ENCODE measurements around the gene ZNF438.

The ZNF438 gene

DNA sequence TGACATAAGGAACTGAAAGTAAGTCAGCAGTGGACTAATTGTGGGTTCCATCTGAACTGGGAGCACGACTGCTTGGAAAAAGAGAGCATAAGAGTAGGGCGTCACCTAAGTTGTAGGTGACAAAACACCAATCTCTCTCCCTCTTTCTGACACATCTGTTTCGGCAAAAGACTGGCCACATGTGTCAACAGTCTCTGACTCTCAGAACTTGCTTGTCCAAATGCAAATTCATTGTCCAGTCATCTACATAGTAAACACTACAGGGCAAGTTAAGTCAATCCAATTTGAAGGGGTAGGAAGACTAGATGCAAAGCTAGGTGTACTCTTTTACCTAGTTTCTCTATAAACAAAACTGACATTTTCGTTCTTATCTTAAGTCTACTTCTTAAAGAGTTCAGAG lies 87.7 kb downstream of the ZNF438 start:
- TF ChIP-seq, protein P1, sequence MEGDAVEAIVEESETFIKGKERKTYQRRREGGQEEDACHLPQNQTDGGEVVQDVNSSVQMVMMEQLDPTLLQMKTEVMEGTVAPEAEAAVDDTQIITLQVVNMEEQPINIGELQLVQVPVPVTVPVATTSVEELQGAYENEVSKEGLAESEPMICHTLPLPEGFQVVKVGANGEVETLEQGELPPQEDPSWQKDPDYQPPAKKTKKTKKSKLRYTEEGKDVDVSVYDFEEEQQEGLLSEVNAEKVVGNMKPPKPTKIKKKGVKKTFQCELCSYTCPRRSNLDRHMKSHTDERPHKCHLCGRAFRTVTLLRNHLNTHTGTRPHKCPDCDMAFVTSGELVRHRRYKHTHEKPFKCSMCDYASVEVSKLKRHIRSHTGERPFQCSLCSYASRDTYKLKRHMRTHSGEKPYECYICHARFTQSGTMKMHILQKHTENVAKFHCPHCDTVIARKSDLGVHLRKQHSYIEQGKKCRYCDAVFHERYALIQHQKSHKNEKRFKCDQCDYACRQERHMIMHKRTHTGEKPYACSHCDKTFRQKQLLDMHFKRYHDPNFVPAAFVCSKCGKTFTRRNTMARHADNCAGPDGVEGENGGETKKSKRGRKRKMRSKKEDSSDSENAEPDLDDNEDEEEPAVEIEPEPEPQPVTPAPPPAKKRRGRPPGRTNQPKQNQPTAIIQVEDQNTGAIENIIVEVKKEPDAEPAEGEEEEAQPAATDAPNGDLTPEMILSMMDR (IDR thresholded peaks at IDR 0.05; ENCODE audit: borderline replicate concordance, extremely low read depth, low read length, poor library complexity, severe bottlenecking): no peak
- TF ChIP-seq EZH2 (IDR thresholded peaks at IDR 0.05; ENCODE audit: borderline replicate concordance, low read depth, low read length, severe bottlenecking): no peak

DNA sequence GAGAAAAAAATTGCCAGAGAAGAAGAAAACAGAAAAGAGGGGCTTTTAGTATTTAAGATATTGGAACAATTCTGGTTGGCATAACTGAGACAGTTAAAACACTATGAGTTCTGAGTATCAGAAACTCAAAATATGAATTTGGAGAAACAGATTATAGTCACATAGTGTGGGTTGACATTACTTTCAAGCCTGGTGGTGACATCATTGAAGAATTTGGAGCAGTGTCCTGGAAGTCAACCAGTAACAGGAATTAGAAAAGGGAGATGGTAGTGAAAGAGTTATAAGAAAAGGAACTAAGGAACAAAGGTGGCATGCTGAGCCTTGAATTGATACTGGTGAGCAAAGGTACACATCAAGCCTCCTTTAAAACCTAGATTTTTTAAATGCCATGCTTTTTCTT lies 88.2 kb downstream of the ZNF438 start:
- H3K9ac ChIP-seq (ENCODE audit: low read depth, low read length): no peak overlapping the region
- H3K9me3 ChIP-seq (ENCODE audit: insufficient read depth, low read length, severe bottlenecking): no peaks in the 10 kb centered on the region
- H3K36me3 ChIP-seq (ENCODE audit: insufficient read depth, low read length): no peaks in the 10 kb centered on the region
- H3K4me2 ChIP-seq (ENCODE audit: insufficient read depth, low read length): no peak overlapping the region
- H3K4me1 ChIP-seq (ENCODE audit: insufficient read depth, low read length): no peaks in the 10 kb centered on the region
- no peak for DNase-seq
- H3K27me3 ChIP-seq (ENCODE audit: insufficient read depth, low read length, poor library complexity): no peaks in the 10 kb centered on the region
- no peak overlapping the region for H2AFZ ChIP-seq (ENCODE audit: low read depth, low read length)
- no peak for TF ChIP-seq EZH2 (IDR thresholded peaks at IDR 0.05; ENCODE audit: borderline replicate concordance, low read depth, low read length, severe bottlenecking)
- TF ChIP-seq, protein P1 (IDR thresholded peaks at IDR 0.05; ENCODE audit: borderline replicate concordance, extremely low read depth, low read length, poor library complexity, severe bottlenecking): no peak
- H3K4me3 ChIP-seq (ENCODE audit: low read depth in 1 of 2, low read length in 2 of 2): no peak overlapping the region
- no peak for ATAC-seq (ENCODE audit: insufficient read depth, low read depth)
- no peak overlapping the region for H3K27ac ChIP-seq (ENCODE audit: low read length)
- no peaks in the 10 kb centered on the region for H3K79me2 ChIP-seq (ENCODE audit: insufficient read depth, low read length)
- H4K20me1 ChIP-seq (ENCODE audit: insufficient read depth, low read length): no peaks in the 10 kb centered on the region

More for the DNA sequence above, 87.7 kb downstream of the ZNF438 start:
- DNase-seq (no peak), ATAC-seq (ENCODE audit: insufficient read depth, low read depth) (no peak)
- Histone ChIP-seq H3K9ac (ENCODE audit: low read depth, low read length) (no peak overlapping the region), H3K4me1 (ENCODE audit: insufficient read depth, low read length) (no peaks in the 10 kb centered on the region), H4K20me1 (ENCODE audit: insufficient read depth, low read length) (no peaks in the 10 kb centered on the region), H2AFZ (ENCODE audit: low read depth, low read length) (no peak overlapping the region), H3K4me3 (ENCODE audit: low read depth in 1 of 2, low read length in 2 of 2) (no peak overlapping the region), H3K79me2 (ENCODE audit: insufficient read depth, low read length) (no peaks in the 10 kb centered on the region), H3K4me2 (ENCODE audit: insufficient read depth, low read length) (no peak overlapping the region), H3K27me3 (ENCODE audit: insufficient read depth, low read length, poor library complexity) (no peaks in the 10 kb centered on the region), H3K27ac (ENCODE audit: low read length) (no peak overlapping the region), H3K36me3 (ENCODE audit: insufficient read depth, low read length) (no peaks in the 10 kb centered on the region), H3K9me3 (ENCODE audit: insufficient read depth, low read length, severe bottlenecking) (no peaks in the 10 kb centered on the region)

DNA sequence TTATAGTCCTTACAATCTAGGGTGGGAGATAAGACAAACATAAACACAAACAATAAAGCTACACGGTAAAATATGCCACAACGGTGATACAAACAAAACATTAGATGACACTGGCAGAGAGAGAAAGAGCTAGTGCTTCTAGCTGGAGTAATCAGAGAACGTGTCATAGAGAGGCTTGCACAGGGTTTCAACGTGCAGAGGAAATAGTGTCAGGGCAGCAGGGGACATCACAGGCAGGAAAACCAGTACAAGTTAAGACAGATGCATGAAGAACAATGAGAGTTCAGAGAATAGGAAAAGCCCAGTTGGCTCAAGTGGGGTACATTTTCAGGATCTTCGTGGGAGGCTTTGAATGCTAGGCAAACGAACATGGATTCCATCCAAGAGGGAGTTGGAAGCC lies 91.4 kb downstream of the ZNF438 start:
- H3K4me2 ChIP-seq (ENCODE audit: insufficient read depth, low read length): no peak overlapping the region
- H3K9ac ChIP-seq (ENCODE audit: low read depth, low read length): no peak overlapping the region
- no peaks in the 10 kb centered on the region for H3K79me2 ChIP-seq (ENCODE audit: insufficient read depth, low read length)
- peaks cover 3% of the 10 kb centered on the region; the same call in 1 of the 2 replicates for H3K36me3 ChIP-seq (ENCODE audit: insufficient read depth, low read length)
- no peak for ATAC-seq (ENCODE audit: insufficient read depth, low read depth)
- H3K27me3 ChIP-seq (ENCODE audit: insufficient read depth, low read length, poor library complexity): no peaks in the 10 kb centered on the region
- H3K4me3 ChIP-seq (ENCODE audit: low read depth in 1 of 2, low read length in 2 of 2): no peak overlapping the region
- no peaks in the 10 kb centered on the region for H3K9me3 ChIP-seq (ENCODE audit: insufficient read depth, low read length, severe bottlenecking)
- H4K20me1 ChIP-seq (ENCODE audit: insufficient read depth, low read length): no peaks in the 10 kb centered on the region
- H3K27ac ChIP-seq (ENCODE audit: low read length): no peak overlapping the region
- no peak overlapping the region for H2AFZ ChIP-seq (ENCODE audit: low read depth, low read length)
- no peak for DNase-seq
- H3K4me1 ChIP-seq (ENCODE audit: insufficient read depth, low read length): no peaks in the 10 kb centered on the region
- TF ChIP-seq, protein P1 (IDR thresholded peaks at IDR 0.05; ENCODE audit: borderline replicate concordance, extremely low read depth, low read length, poor library complexity, severe bottlenecking): no peak
- TF ChIP-seq EZH2 (IDR thresholded peaks at IDR 0.05; ENCODE audit: borderline replicate concordance, low read depth, low read length, severe bottlenecking): no peak
